ENCODE measurements around the gene GLB1L3.

Gene GLB1L3

GRCh38 chr11:134275534-134276395 lies at the start of gene GLB1L3:
Gene GLB1L3, plus strand, starts transcription at chr11:134276379. Its CDS starts 362 bp downstream, at chr11:134276741.
- TF ChIP-seq NFIC (IDR thresholded peaks at IDR 0.05), result no peak
- TF ChIP-seq REST (IDR thresholded peaks at IDR 0.05; ENCODE audit: low read depth), result no peak
- TF ChIP-seq YY1 (IDR thresholded peaks at IDR 0.05; ENCODE audit: low read depth), result no peak
- no peak for TF ChIP-seq EGR1 (IDR thresholded peaks at IDR 0.05)
- no peak for TF ChIP-seq MAX (IDR thresholded peaks at IDR 0.05)
- no peak for TF ChIP-seq TEAD4 (IDR thresholded peaks at IDR 0.05)
- no peak for TF ChIP-seq EP300 (IDR thresholded peaks at IDR 0.05; ENCODE audit: borderline replicate concordance)
- TF ChIP-seq TAF1 (IDR thresholded peaks at IDR 0.05; ENCODE audit: low read depth), result no peak
- no peak for TF ChIP-seq RAD21 (IDR thresholded peaks at IDR 0.05; ENCODE audit: low read depth)
- TF ChIP-seq CREB1 (IDR thresholded peaks at IDR 0.05; ENCODE audit: low read depth), result no peak
- TF ChIP-seq ZBTB7A (IDR thresholded peaks at IDR 0.05; ENCODE audit: low read depth), result no peak
- TF ChIP-seq FOXM1 (IDR thresholded peaks at IDR 0.05; ENCODE audit: borderline replicate concordance, low read depth), result no peak
- TF ChIP-seq CEBPB (IDR thresholded peaks at IDR 0.05), result no peak
- no peak for TF ChIP-seq TCF12 (IDR thresholded peaks at IDR 0.05; ENCODE audit: low read depth)
- TF ChIP-seq USF1 (IDR thresholded peaks at IDR 0.05), result no peak

GRCh38 chr11:134226806-134227325 lies 49.3 kb upstream of the GLB1L3 start:
- no peak for TF ChIP-seq NFIC (IDR thresholded peaks at IDR 0.05)

GRCh38 chr11:134228625-134229024 lies 47.6 kb upstream of the GLB1L3 start:
- TF ChIP-seq REST (IDR thresholded peaks at IDR 0.05; ENCODE audit: low read depth), result no peak
- TF ChIP-seq YY1 (IDR thresholded peaks at IDR 0.05; ENCODE audit: low read depth), result no peak
- TF ChIP-seq USF1 (IDR thresholded peaks at IDR 0.05), result no peak
- TF ChIP-seq TCF12 (IDR thresholded peaks at IDR 0.05; ENCODE audit: low read depth), result no peak
- TF ChIP-seq CEBPB (IDR thresholded peaks at IDR 0.05), result no peak

- no peak for TF ChIP-seq USF1 (IDR thresholded peaks at IDR 0.05)
- no peak for TF ChIP-seq EGR1 (IDR thresholded peaks at IDR 0.05)
- no peak for TF ChIP-seq REST (IDR thresholded peaks at IDR 0.05; ENCODE audit: low read depth)
- TF ChIP-seq TCF12 (IDR thresholded peaks at IDR 0.05; ENCODE audit: low read depth), result no peak
- no peak for TF ChIP-seq ZBTB7A (IDR thresholded peaks at IDR 0.05; ENCODE audit: low read depth)
- TF ChIP-seq EP300 (IDR thresholded peaks at IDR 0.05; ENCODE audit: borderline replicate concordance), result no peak
- TF ChIP-seq YY1 (IDR thresholded peaks at IDR 0.05; ENCODE audit: low read depth), result no peak
- no peak for TF ChIP-seq CREB1 (IDR thresholded peaks at IDR 0.05; ENCODE audit: low read depth)
Observed at GRCh38 chr11:134229126-134229790, 46.9 kb upstream of the GLB1L3 start.

Measured in Ishikawa (cell line).